Measurements from ENCODE around the gene CBFA2T2.

The CBFA2T2 gene

DNA sequence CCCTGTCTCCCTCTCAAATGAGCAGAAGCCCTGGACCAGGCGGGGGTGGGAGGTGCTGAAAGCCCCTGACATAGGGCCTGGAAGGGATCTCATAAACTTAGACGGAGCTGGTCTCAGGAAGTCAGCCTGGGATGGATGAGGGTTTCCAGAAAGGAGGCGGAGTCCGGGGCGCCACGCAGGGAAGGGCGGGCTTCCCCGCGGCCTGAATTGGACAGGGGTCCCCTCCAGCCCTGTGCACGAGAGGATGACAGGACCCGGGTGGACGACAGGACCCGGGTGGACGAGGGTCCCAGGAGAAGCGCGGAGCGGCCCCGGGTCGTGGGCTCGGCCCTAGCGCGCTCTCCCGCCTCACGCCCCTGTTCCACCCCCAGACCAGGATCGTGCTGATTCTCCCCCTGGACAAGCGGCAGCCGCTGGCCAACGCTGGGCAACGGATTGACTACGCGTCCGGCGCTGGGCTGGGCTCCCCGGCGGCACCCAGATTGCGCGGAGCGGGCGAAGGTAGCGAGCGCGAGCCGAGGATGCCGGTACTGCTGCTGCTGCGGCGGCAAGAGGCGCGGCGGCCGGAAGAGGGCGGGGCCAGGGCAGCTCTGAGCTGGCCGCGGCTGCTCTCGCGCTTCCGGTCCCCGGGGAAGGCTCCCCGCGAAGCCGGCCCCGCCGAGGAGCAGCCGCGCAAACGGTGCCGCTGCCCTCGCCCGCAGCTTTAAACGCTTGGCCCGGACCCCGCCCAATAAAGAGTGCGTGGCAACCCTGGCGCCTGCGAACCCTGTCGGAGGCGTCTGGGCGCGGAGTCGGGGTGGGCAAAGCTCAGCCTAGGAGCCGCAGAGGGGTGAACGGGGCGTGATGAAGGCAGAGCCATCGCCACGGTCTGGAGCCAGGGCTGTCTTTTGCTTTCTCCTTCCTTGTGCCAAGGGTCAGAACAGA is 173.5 kb downstream of the CBFA2T2 start:
- H3K27ac ChIP-seq: peak overlapping the region; percentile 25
- no peaks in the 10 kb centered on the region for H3K27me3 ChIP-seq (replicated peaks)
- no peaks in the 10 kb centered on the region for H3K36me3 ChIP-seq (replicated peaks)
- DNase-seq: no peak
- in situ Hi-C loops (cut with HindIII; ENCODE audit: low pct_ligation_motif_present, low sequenced_read_pairs): no loop called here
- H3K4me3 ChIP-seq (ENCODE audit: low read depth, low read length): peak overlapping the region; percentile 73
- TF ChIP-seq, protein P1, sequence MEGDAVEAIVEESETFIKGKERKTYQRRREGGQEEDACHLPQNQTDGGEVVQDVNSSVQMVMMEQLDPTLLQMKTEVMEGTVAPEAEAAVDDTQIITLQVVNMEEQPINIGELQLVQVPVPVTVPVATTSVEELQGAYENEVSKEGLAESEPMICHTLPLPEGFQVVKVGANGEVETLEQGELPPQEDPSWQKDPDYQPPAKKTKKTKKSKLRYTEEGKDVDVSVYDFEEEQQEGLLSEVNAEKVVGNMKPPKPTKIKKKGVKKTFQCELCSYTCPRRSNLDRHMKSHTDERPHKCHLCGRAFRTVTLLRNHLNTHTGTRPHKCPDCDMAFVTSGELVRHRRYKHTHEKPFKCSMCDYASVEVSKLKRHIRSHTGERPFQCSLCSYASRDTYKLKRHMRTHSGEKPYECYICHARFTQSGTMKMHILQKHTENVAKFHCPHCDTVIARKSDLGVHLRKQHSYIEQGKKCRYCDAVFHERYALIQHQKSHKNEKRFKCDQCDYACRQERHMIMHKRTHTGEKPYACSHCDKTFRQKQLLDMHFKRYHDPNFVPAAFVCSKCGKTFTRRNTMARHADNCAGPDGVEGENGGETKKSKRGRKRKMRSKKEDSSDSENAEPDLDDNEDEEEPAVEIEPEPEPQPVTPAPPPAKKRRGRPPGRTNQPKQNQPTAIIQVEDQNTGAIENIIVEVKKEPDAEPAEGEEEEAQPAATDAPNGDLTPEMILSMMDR (IDR thresholded peaks at IDR 0.05; ENCODE audit: low read depth, low read length, missing control alignments): no peak

DNA sequence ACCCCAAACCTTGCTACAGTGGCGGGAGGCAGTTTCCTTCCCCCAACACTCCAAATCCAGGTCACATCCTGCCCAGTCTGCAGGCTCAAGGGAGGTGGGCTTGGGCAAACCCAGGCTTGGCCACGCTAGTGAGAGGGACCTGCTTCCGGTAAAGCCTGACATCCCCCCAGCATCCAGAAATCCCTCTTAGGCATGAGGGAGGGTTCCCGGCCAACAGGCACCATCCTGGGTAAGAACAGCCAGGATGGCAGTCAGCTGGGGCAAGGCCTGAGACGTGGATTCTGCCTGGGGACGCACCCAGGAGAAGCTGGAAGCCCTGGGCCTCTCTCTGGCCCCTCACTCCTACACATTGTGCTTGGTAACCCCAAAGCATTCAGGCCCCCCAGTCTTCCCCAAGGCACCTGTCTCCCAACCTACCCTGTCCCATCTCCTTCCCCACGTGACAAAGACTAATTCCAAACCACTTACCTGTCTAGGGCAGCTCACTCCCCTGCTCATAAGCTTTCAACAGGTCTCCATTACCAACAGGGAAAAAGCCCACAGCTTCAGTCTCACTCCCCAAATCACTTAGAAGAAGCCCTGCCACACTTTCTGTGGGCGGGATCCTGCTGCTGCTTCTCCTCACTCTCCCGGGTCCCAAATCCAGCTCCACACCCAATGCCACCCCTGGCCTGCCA is 174.3 kb downstream of the CBFA2T2 start:
- peak overlapping the region; percentile 73 for H3K4me3 ChIP-seq (ENCODE audit: low read depth, low read length)
- TF ChIP-seq, protein P1 (IDR thresholded peaks at IDR 0.05; ENCODE audit: low read depth, low read length, missing control alignments): no peak

DNA sequence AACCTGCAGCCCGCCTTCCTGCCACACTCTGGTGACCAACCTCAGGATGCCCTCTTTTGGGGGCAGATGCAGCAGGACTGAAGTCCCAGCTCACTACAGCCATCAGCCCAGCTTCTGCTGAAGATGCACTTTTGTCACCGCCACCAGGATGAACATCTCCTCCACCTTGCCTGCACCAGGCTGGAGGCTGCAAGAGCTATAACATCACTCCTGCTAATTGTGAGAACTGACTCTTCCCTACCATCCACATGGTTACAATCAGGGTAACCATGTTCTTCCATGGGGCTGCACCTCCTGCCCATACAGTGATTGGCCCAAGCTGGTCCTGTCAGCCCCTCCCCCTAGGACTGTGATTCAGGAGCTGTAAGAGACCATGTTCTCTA is 174.9 kb downstream of the CBFA2T2 start:
- Histone ChIP-seq H3K27ac (no peak overlapping the region), H3K4me3 (ENCODE audit: low read depth, low read length) (no peak overlapping the region), H3K36me3 (replicated peaks) (no peaks in the 10 kb centered on the region), H3K27me3 (replicated peaks) (no peaks in the 10 kb centered on the region)
- no peak for DNase-seq
- TF ChIP-seq, protein P1 (IDR thresholded peaks at IDR 0.05; ENCODE audit: low read depth, low read length, missing control alignments): no peak
- in situ Hi-C loops (cut with HindIII; ENCODE audit: low pct_ligation_motif_present, low sequenced_read_pairs): no loop called here

More for the DNA sequence above, 174.3 kb downstream of the CBFA2T2 start:
- Histone ChIP-seq H3K27ac (peak overlapping the region; percentile 25), H3K36me3 (replicated peaks) (no peaks in the 10 kb centered on the region), H3K27me3 (replicated peaks) (no peaks in the 10 kb centered on the region)
- no peak for DNase-seq
- in situ Hi-C loops (cut with HindIII; ENCODE audit: low pct_ligation_motif_present, low sequenced_read_pairs): no loop called here

DNA sequence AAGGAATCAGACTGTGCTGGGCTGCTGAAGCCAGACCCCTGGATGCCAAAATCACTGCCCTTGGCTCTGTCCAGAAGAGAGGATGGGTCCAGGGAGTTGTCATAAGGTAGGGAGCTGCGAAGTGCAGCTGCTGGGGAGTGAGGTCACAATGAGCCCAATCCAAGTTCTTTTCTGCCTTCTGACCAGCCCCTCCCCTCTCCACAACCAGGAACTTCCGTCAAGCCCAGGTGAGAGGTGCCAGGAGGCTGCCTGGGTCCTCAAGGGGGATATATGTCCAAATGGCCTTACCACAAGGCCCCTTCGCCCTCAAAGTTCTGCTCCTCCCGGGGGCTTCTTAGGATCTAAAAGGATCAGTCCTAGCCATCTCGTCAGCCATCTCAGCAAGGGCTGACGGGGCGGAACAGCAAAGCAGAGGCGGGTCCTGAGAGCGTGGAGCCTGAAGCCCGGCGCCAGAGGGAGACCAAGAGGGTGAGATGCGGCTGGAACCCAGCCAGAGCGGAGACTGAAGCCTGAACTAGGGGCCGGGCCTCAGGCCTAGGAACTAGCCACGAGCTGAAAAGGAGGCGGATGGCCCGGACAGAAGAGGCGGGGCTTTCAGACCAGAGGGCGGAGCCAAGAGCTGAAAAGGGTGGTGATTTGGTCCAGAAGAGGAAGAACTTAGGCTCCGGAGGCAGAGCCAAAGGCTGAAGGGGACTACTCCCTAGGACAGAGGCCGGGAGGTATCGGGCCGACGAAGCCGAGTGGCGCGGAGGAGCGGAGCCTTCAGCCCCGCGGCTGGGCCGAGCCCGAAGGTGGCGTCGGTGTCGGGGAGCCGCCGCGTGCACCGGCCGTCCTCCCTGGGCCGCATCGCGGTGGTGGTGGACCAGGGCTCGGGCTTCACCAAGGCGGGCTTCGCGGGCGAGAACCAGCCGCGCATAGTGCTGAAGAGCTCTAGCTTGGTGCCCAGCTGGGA is 176.7 kb downstream of the CBFA2T2 start, which contains the start of gene ACTL10:
TSS of gene ACTL10 (plus strand) at position 651 of the 952 bp plus-strand sequence. CDS start 555 bp downstream, outside the sequence.
- Histone ChIP-seq H3K27me3 (replicated peaks) (no peaks in the 10 kb centered on the region), H3K27ac (peak within 1 kb of the TSS; percentile 15), H3K36me3 (replicated peaks) (no peaks in the 10 kb centered on the region), H3K4me3 (ENCODE audit: low read depth, low read length) (peak within 1 kb of the TSS; percentile 57)
- TF ChIP-seq, protein P1 (IDR thresholded peaks at IDR 0.05; ENCODE audit: low read depth, low read length, missing control alignments): peak; percentile 62
- peak; percentile 98 for DNase-seq
- in situ Hi-C loops (cut with HindIII; ENCODE audit: low pct_ligation_motif_present, low sequenced_read_pairs): no loop called here

DNA sequence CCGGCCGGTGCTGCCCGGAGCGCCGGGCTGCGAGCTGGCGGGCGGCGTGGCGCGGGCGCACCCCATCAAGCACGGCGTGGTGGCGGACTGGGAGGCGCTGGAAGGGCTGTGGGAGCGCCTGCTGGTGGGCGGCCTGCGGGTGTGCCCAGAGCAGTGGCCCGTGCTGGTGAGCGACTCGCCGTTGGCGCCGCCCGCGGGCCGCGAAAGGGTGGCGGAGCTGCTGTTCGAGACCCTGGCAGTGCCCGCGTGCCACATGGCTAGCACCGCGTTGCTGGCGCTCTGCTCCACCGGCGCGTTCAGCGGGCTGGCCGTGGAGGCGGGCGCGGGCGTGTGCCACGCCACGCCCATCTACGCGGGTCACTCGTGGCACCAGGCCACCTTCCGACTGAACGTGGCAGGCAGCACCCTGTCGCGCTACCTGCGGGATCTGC is 177.4 kb downstream of the CBFA2T2 start:
- in situ Hi-C loops (cut with HindIII; ENCODE audit: low pct_ligation_motif_present, low sequenced_read_pairs): no loop called here
- Histone ChIP-seq H3K27me3 (replicated peaks) (no peaks in the 10 kb centered on the region), H3K36me3 (replicated peaks) (no peaks in the 10 kb centered on the region), H3K4me3 (ENCODE audit: low read depth, low read length) (peak overlapping the region; percentile 57), H3K27ac (peak overlapping the region; percentile 9)
- no peak for DNase-seq
- TF ChIP-seq, protein P1 (IDR thresholded peaks at IDR 0.05; ENCODE audit: low read depth, low read length, missing control alignments): no peak
